HG03378 (cell line): Measurements from ENCODE around the gene CYLD.

Experiments used
- ATAC-seq: cut with Tn5 transposase; IDR thresholded peaks from one replicate; pipeline ENCODE4 v1.9.1; 2021; ENCODE audit warnings: mild to moderate bottlenecking, moderate library complexity; ENCODE audit not compliant: unreplicated experiment

Gene CYLD

GRCh38 chr16:50741781-50742575 lies at the start of gene CYLD:
Gene CYLD (plus strand): TSS chr16:50742086. CDS start chr16:50749699, 7,613 bp downstream.
- ATAC-seq = peak; percentile 90

- ATAC-seq = no peak
These were observed 49.3 kb upstream of the CYLD start for GRCh38 chr16:50692644-50692998.

GRCh38 chr16:50692999-50693781 lies 48.7 kb upstream of the CYLD start, which contains the start of gene NOD2:
Gene NOD2 (plus strand): TSS chr16:50693606. CDS start chr16:50699496, 5,890 bp downstream.
- no peak for ATAC-seq

GRCh38 chr16:50694206-50694605 lies 47.7 kb upstream of the CYLD start:
- no peak for ATAC-seq

GRCh38 chr16:50695017-50696000 lies 46.6 kb upstream of the CYLD start:
- ATAC-seq = no peak

- peak; percentile 13 for ATAC-seq
These were observed 45.8 kb upstream of the CYLD start for GRCh38 chr16:50696126-50696525.

GRCh38 chr16:50696575-50697420 lies 45.1 kb upstream of the CYLD start:
- ATAC-seq = peak; percentile 50

GRCh38 chr16:50697421-50697715 lies 44.5 kb upstream of the CYLD start:
- ATAC-seq = no peak

- ATAC-seq = peak; percentile 46
These were observed 43.8 kb upstream of the CYLD start for GRCh38 chr16:50697881-50698767.

GRCh38 chr16:50699326-50700159 lies 42.3 kb upstream of the CYLD start:
- no peak for ATAC-seq

GRCh38 chr16:50702725-50703124 lies 39.2 kb upstream of the CYLD start:
- ATAC-seq = no peak

GRCh38 chr16:50704245-50704644 lies 37.6 kb upstream of the CYLD start:
- ATAC-seq = no peak

- no peak for ATAC-seq
These were observed 36.3 kb upstream of the CYLD start for GRCh38 chr16:50705436-50706110.

- no peak for ATAC-seq
These were observed 35.6 kb upstream of the CYLD start for GRCh38 chr16:50706250-50706649.

GRCh38 chr16:50708373-50709060 lies 33.4 kb upstream of the CYLD start:
- ATAC-seq = no peak

- peak; percentile 59 for ATAC-seq
These were observed 32.7 kb upstream of the CYLD start for GRCh38 chr16:50709061-50709684.

- ATAC-seq = no peak
These were observed 31.9 kb upstream of the CYLD start for GRCh38 chr16:50709980-50710379.
